ENCODE data around the gene CHFR. TPM values are rescaled to one million over a fixed set of nuclear protein-coding genes. Genes with fewer than 3 reads are reported as not detected.

CHFR gene
- total RNA-seq, 1 donor from 2014 or later = 98.4 TPM

Other genes starting within 250 kb of the CHFR start
- gene POLE, start 200.3 kb downstream of the CHFR start, total RNA-seq = 123 and 124 TPM in 2 replicates
- 22.0 and 22.1 TPM in 2 replicates for gene PXMP2, start 200.0 kb downstream of the CHFR start, total RNA-seq
- gene PGAM5, start 176.8 kb downstream of the CHFR start, total RNA-seq = 57.0 and 59.0 TPM in 2 replicates
- gene ANKLE2, start 125.8 kb downstream of the CHFR start, total RNA-seq = 103 and 105 TPM in 2 replicates
- 69.8 and 73.5 TPM in 2 replicates for gene GOLGA3, start 58.7 kb downstream of the CHFR start, total RNA-seq
- 8.7 and 11.2 TPM in 2 replicates for gene ZNF605, start 68.7 kb upstream of the CHFR start, total RNA-seq
- 18.5 and 19.0 TPM in 2 replicates for gene ZNF26, start 98.8 kb upstream of the CHFR start, total RNA-seq
- gene ZNF84, start 149.9 kb upstream of the CHFR start, total RNA-seq = 22.6 and 23.5 TPM in 2 replicates
- 17.4 and 19.4 TPM in 2 replicates for gene ZNF140, start 193.3 kb upstream of the CHFR start, total RNA-seq
- gene ZNF891, start 242.7 kb upstream of the CHFR start, total RNA-seq = 2.1 and 2.2 TPM in 2 replicates
- gene ZNF10, start 243.0 kb upstream of the CHFR start, total RNA-seq = 6.2 and 9.2 TPM in 2 replicates

Measured in T-helper 1 cell treated with Interleukin-12 subunit alpha and Interleukin-12 subunit beta and Interleukin-4 antibody, amounts not matched to agents 30 ng/mL and 1 ng/mL, for 36 hours (primary cell).